ENCODE measurements around the gene LCE6A.

- TF ChIP-seq CTCF (IDR thresholded peaks at IDR 0.05): no peak
- no peak for TF ChIP-seq EZH2 (IDR thresholded peaks at IDR 0.05)
Observed at GRCh38 chr1:152871731-152872126, 29.1 kb downstream of the LCE6A start.
